ENCODE measurements around the gene ARHGEF11.

Gene ARHGEF11

GRCh38 chr1:156980551-156980950 is 65.0 kb downstream of the ARHGEF11 start:
- no peaks in the 10 kb centered on the region for H3K9me3 ChIP-seq (ENCODE audit: control insufficient read depth, insufficient read depth, low read length)
- no peaks in the 10 kb centered on the region for H3K9me2 ChIP-seq (replicated peaks; ENCODE audit: control insufficient read depth, low read length)
- no peaks in the 10 kb centered on the region for H3K79me2 ChIP-seq (ENCODE audit: control insufficient read depth, low read length)
- H3K4me2 ChIP-seq (ENCODE audit: low read length), result no peak overlapping the region
- no peak overlapping the region for H3K27ac ChIP-seq (ENCODE audit: low read depth, low read length)
- H3K27me3 ChIP-seq (ENCODE audit: control insufficient read depth, low read length), result no peaks in the 10 kb centered on the region
- no peaks in the 10 kb centered on the region for H4K20me1 ChIP-seq (ENCODE audit: control insufficient read depth, insufficient read depth, low read depth, low read length)
- no peaks in the 10 kb centered on the region for H3K4me1 ChIP-seq (ENCODE audit: control insufficient read depth, low read length)
- H3K4me3 ChIP-seq (ENCODE audit: low read length), result no peak overlapping the region
- H3F3A ChIP-seq (ENCODE audit: control insufficient read depth, insufficient read depth), result no peaks in the 10 kb centered on the region
- peaks cover 9% of the 10 kb centered on the region for H3K36me3 ChIP-seq (ENCODE audit: control insufficient read depth, low read length)
- no peak for TF ChIP-seq EZH2phosphoT487 (IDR thresholded peaks at IDR 0.05; ENCODE audit: borderline replicate concordance, low read length)
- TF ChIP-seq CTCF (IDR thresholded peaks at IDR 0.05; ENCODE audit: low read depth, low read length, poor library complexity, severe bottlenecking), result no peak

- Histone ChIP-seq H4K20me1 (ENCODE audit: control insufficient read depth, insufficient read depth, low read depth, low read length) (no peaks in the 10 kb centered on the region), H3K27me3 (ENCODE audit: control insufficient read depth, low read length) (no peaks in the 10 kb centered on the region), H3K27ac (ENCODE audit: low read depth, low read length) (no peak overlapping the region), H3K4me1 (ENCODE audit: control insufficient read depth, low read length) (no peaks in the 10 kb centered on the region), H3K4me2 (ENCODE audit: low read length) (no peak overlapping the region), H3K36me3 (ENCODE audit: control insufficient read depth, low read length) (peaks cover 9% of the 10 kb centered on the region), H3K9me2 (replicated peaks; ENCODE audit: control insufficient read depth, low read length) (no peaks in the 10 kb centered on the region), H3F3A (ENCODE audit: control insufficient read depth, insufficient read depth) (no peaks in the 10 kb centered on the region), H3K4me3 (ENCODE audit: low read length) (no peak overlapping the region), H3K79me2 (ENCODE audit: control insufficient read depth, low read length) (no peaks in the 10 kb centered on the region), H3K9me3 (ENCODE audit: control insufficient read depth, insufficient read depth, low read length) (no peaks in the 10 kb centered on the region)
- TF ChIP-seq CTCF (IDR thresholded peaks at IDR 0.05; ENCODE audit: low read depth, low read length, poor library complexity, severe bottlenecking), result no peak
- no peak for TF ChIP-seq EZH2phosphoT487 (IDR thresholded peaks at IDR 0.05; ENCODE audit: borderline replicate concordance, low read length)
These were observed 70.5 kb downstream of the ARHGEF11 start for GRCh38 chr1:156975084-156975483.

GRCh38 chr1:156973417-156973816 is 72.1 kb downstream of the ARHGEF11 start:
- Histone ChIP-seq H3F3A (ENCODE audit: control insufficient read depth, insufficient read depth) (no peaks in the 10 kb centered on the region), H3K36me3 (ENCODE audit: control insufficient read depth, low read length) (peaks cover 9% of the 10 kb centered on the region), H3K9me3 (ENCODE audit: control insufficient read depth, insufficient read depth, low read length) (no peaks in the 10 kb centered on the region)

More at GRCh38 chr1:156973417-156973816, 72.1 kb downstream of the ARHGEF11 start:
- Histone ChIP-seq H3K27me3 (ENCODE audit: control insufficient read depth, low read length) (no peaks in the 10 kb centered on the region), H3K4me3 (ENCODE audit: low read length) (no peak overlapping the region), H4K20me1 (ENCODE audit: control insufficient read depth, insufficient read depth, low read depth, low read length) (no peaks in the 10 kb centered on the region), H3K4me1 (ENCODE audit: control insufficient read depth, low read length) (no peaks in the 10 kb centered on the region), H3K4me2 (ENCODE audit: low read length) (no peak overlapping the region), H3K27ac (ENCODE audit: low read depth, low read length) (no peak overlapping the region), H3K79me2 (ENCODE audit: control insufficient read depth, low read length) (no peaks in the 10 kb centered on the region), H3K9me2 (replicated peaks; ENCODE audit: control insufficient read depth, low read length) (no peaks in the 10 kb centered on the region)
- no peak for TF ChIP-seq EZH2phosphoT487 (IDR thresholded peaks at IDR 0.05; ENCODE audit: borderline replicate concordance, low read length)
- TF ChIP-seq CTCF (IDR thresholded peaks at IDR 0.05; ENCODE audit: low read depth, low read length, poor library complexity, severe bottlenecking), result no peak

All from DOHH2 (cell line).